Measurements from ENCODE around the gene CUBN.

The CUBN gene

GRCh38 chr10:16822726-16823360, 306.8 kb downstream of the CUBN start:
- DNase-seq (ENCODE audit: low read depth in 2 of 2): no peak

GRCh38 chr10:16822027-16822426, 307.6 kb downstream of the CUBN start:
- DNase-seq (ENCODE audit: low read depth in 2 of 2): no peak

- DNase-seq (ENCODE audit: low read depth in 2 of 2): no peak
These were observed 309.2 kb downstream of the CUBN start for GRCh38 chr10:16820421-16820820.

GRCh38 chr10:16820018-16820417, 309.6 kb downstream of the CUBN start:
- no peak for DNase-seq (ENCODE audit: low read depth in 2 of 2)

- no peak for DNase-seq (ENCODE audit: low read depth in 2 of 2)
These were observed 310.2 kb downstream of the CUBN start for GRCh38 chr10:16819436-16819835.

GRCh38 chr10:16819026-16819425, 310.6 kb downstream of the CUBN start:
- no peak for DNase-seq (ENCODE audit: low read depth in 2 of 2)

GRCh38 chr10:16817125-16818019, 312.2 kb downstream of the CUBN start, which contains the start of gene RSU1:
Gene RSU1, minus strand, starts transcription at chr10:16817424. Its CDS starts 343 bp downstream, at chr10:16817081.
- DNase-seq (ENCODE audit: low read depth in 2 of 2): peak; percentile 100

GRCh38 chr10:16816830-16817124, 312.8 kb downstream of the CUBN start:
- DNase-seq (ENCODE audit: low read depth in 2 of 2): no peak

GRCh38 chr10:16816171-16816570, 313.4 kb downstream of the CUBN start:
- DNase-seq (ENCODE audit: low read depth in 2 of 2): no peak

GRCh38 chr10:16814012-16814411, 315.6 kb downstream of the CUBN start:
- no peak for DNase-seq (ENCODE audit: low read depth in 2 of 2)

GRCh38 chr10:16812676-16813075, 316.9 kb downstream of the CUBN start:
- no peak for DNase-seq (ENCODE audit: low read depth in 2 of 2)

- no peak for DNase-seq (ENCODE audit: low read depth in 2 of 2)
These were observed 317.8 kb downstream of the CUBN start for GRCh38 chr10:16811765-16812164.

- no peak for DNase-seq (ENCODE audit: low read depth in 2 of 2)
These were observed 318.3 kb downstream of the CUBN start for GRCh38 chr10:16811292-16811691.

- DNase-seq (ENCODE audit: low read depth in 2 of 2): no peak
These were observed 320.4 kb downstream of the CUBN start for GRCh38 chr10:16809074-16809718.

- no peak for DNase-seq (ENCODE audit: low read depth in 2 of 2)
These were observed 325.5 kb downstream of the CUBN start for GRCh38 chr10:16804123-16804522.

GRCh38 chr10:16803464-16803863, 326.1 kb downstream of the CUBN start:
- no peak for DNase-seq (ENCODE audit: low read depth in 2 of 2)

- DNase-seq (ENCODE audit: low read depth in 2 of 2): no peak
These were observed 330.0 kb downstream of the CUBN start for GRCh38 chr10:16799621-16800020.

- no peak for DNase-seq (ENCODE audit: low read depth in 2 of 2)
These were observed 331.0 kb downstream of the CUBN start for GRCh38 chr10:16798571-16798970.

- DNase-seq (ENCODE audit: low read depth in 2 of 2): no peak
These were observed 334.1 kb downstream of the CUBN start for GRCh38 chr10:16795410-16796073.

- DNase-seq (ENCODE audit: low read depth in 2 of 2): no peak
These were observed 335.6 kb downstream of the CUBN start for GRCh38 chr10:16794005-16794404.

GRCh38 chr10:16792675-16793074, 336.9 kb downstream of the CUBN start:
- DNase-seq (ENCODE audit: low read depth in 2 of 2): no peak

- no peak for DNase-seq (ENCODE audit: low read depth in 2 of 2)
These were observed 339.8 kb downstream of the CUBN start for GRCh38 chr10:16789765-16790164.

All from fibroblast of skin of left quadriceps (primary cell).